CD4-positive, alpha-beta memory T cell (primary cell): ENCODE measurements around the gene GNL2. TPM values are rescaled to one million over a fixed set of nuclear protein-coding genes. Genes with fewer than 3 reads are reported as not detected.

Experiments used
- polyA plus RNA-seq, 2 donors: library from polyadenylated mRNA; unstranded; fragments of 300-500 nt; fragmentation: Illumina TruSeq; gene quantifications; one replicate each; pipeline ENCODE4 v1.2.3, GENCODE V29; 2021
- total RNA-seq, 2 experiments: library from RNA; stranded (reverse); gene quantifications; one replicate each; pipeline ENCODE4 v1.2.3, GENCODE V29; 2021

The GNL2 gene
- total and polyA plus RNA-seq, 4 experiments from 2014 or later, result 33.6 to 56.3 (median 35.5) TPM

Other genes with a start within 250 kb of the GNL2 start
- 10 to 100 TPM; 54.6 to 60.7 TPM for gene ZC3H12A, start 121.4 kb downstream of the GNL2 start, total RNA-seq
- 10 to 100 TPM; 10.6 to 19.9 TPM for gene ZC3H12A, start 121.4 kb downstream of the GNL2 start, polyA plus RNA-seq
- gene MEAF6, start 81.2 kb downstream of the GNL2 start, total RNA-seq, result 10 to 100 TPM; 97.9 to 98.2 TPM
- gene MEAF6, start 81.2 kb downstream of the GNL2 start, polyA plus RNA-seq, result 100 to 1,000 TPM; 132 to 221 TPM
- gene SNIP1, start 41.6 kb downstream of the GNL2 start, total RNA-seq, result 10 to 100 TPM; 29.8 to 30.2 TPM
- gene SNIP1, start 41.6 kb downstream of the GNL2 start, polyA plus RNA-seq, result 1 to 10 TPM; 2.1 to 7.1 TPM
- under 1 TPM in 1 of 2 experiments, not detected in 1; 0.25 TPM for gene DNALI1, start 39.0 kb downstream of the GNL2 start, total RNA-seq
- under 1 TPM in 1 of 2 donors, not detected in 1; 0.69 TPM for gene DNALI1, start 39.0 kb downstream of the GNL2 start, polyA plus RNA-seq
- gene RSPO1, start 39.0 kb upstream of the GNL2 start, total RNA-seq, result not detected
- not detected for gene RSPO1, start 39.0 kb upstream of the GNL2 start, polyA plus RNA-seq
- gene CDCA8, start 96.6 kb upstream of the GNL2 start, total RNA-seq, result 1 to 10 TPM in 1 of 2 experiments, under 1 TPM in 1; 0.61 to 1.3 TPM
- gene CDCA8, start 96.6 kb upstream of the GNL2 start, polyA plus RNA-seq, result 1 to 10 TPM; 1.2 to 2.7 TPM
- under 1 TPM in 1 of 2 experiments, not detected in 1; 0.36 TPM for gene EPHA10, start 169.2 kb upstream of the GNL2 start, total RNA-seq
- gene EPHA10, start 169.2 kb upstream of the GNL2 start, polyA plus RNA-seq, result not detected
- gene MANEAL, start 197.9 kb upstream of the GNL2 start, total RNA-seq, result 1 to 10 TPM; 1.9 to 2.3 TPM
- 1 to 10 TPM in 1 of 2 donors, under 1 TPM in 1; 0.58 to 1.3 TPM for gene MANEAL, start 197.9 kb upstream of the GNL2 start, polyA plus RNA-seq
- gene C1orf122, start 211.9 kb upstream of the GNL2 start, total RNA-seq, result 10 to 100 TPM; 12.4 to 13.9 TPM
- 10 to 100 TPM; 21.9 to 28.9 TPM for gene C1orf122, start 211.9 kb upstream of the GNL2 start, polyA plus RNA-seq
- gene YRDC, start 212.3 kb upstream of the GNL2 start, total RNA-seq, result 10 to 100 TPM; 13.8 to 14.1 TPM
- 10 to 100 TPM; 21.4 to 28.6 TPM for gene YRDC, start 212.3 kb upstream of the GNL2 start, polyA plus RNA-seq